GM23248 (cell line): ENCODE results near the gene SLC49A4.

Experiments
- EZH2 ChIP-seq: fragments of 200-600 bp; sonication (generic); IDR thresholded peaks from 2 replicates; pipeline ENCODE4 v1.6.1; 2018; ENCODE audit warnings: antibody characterized with exemption, mild to moderate bottlenecking; ENCODE audit not compliant: insufficient read depth, poor library complexity, severe bottlenecking
- EZH2phosphoT487 ChIP-seq: fragments of 200-600 bp; sonication (generic); IDR thresholded peaks from 2 replicates; pipeline ENCODE4 v1.6.1; 2018; ENCODE audit warnings: antibody characterized with exemption, moderate library complexity, mild to moderate bottlenecking, low read depth; ENCODE audit not compliant: insufficient read depth

DNA sequence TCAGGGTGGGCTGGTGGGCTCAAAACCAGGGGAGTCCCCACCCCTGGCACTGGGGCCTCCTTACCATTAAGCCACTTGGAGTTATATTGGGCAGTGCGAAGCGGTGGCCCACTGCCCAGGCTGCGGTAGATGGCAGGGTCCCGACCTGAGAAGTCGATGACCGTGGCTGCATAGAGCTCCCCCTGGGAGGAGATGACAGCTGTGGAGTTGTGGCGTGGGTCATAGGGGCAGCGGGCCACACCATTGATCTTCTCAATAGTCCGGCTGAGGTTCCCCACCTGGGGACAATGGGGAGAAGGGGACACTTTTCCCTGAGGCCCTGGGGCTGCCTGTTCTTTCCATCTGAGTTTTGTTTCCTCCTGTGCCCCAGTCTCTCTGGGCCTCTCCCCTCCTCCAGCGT lies 132.9 kb downstream of the SLC49A4 start:
- TF ChIP-seq EZH2 (no peak), EZH2phosphoT487 (no peak)
